SIG-M5 treated with dmso at 0.1 percent for 504 hours (cell line): ENCODE measurements around the gene GIMAP5.
"Not testable (repeated sequence)": the region's sequence is repeated elsewhere in the genome, so short reads cannot be mapped to it uniquely, and the experiment has no call there.

ENCODE experiments used
- DNase-seq: peaks from one replicate; lab custom pipeline; 2025; ENCODE audit not compliant: unreplicated experiment; lab: John Stamatoyannopoulos, UW

The GIMAP5 gene

DNA sequence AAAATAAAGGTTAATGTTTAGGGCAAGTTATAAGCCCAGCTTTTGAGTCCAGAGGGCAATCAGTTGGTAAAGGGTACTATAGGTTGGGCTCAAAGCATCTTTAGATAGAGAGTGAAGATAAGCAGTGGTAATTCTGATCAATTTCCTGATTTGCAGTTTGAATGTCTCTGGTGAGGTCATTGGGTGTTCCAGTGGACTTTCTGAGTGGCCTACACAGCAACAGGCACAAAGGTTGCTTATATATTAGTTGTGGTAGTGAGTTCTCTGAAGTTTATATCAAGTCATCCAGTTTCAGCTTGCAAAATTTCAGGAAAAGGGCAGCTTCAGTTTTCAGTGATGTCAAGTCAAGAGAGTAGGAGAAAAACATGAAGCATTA lies 29.1 kb downstream of the GIMAP5 start:
- DNase-seq, result no peak

DNA sequence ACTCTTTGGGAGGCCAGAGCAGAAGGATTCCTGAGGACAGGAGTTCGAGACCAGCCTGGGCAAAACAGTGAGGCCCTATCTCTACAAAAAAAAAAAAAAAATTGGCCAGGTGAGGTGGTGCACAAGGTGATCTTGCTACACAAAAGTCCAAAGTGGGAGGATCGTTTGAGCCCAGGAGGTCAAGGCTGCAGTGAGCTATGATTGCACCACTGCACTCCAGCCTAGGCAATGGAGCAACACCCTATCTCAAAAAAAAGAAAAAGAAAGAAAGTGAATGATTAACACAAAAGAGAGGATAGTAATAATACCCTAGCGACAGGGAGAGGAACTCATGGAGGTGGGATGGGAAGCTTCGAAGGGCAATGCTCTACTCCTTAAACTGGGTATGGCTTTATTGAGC lies 32.5 kb downstream of the GIMAP5 start:
- no peak for DNase-seq

DNA sequence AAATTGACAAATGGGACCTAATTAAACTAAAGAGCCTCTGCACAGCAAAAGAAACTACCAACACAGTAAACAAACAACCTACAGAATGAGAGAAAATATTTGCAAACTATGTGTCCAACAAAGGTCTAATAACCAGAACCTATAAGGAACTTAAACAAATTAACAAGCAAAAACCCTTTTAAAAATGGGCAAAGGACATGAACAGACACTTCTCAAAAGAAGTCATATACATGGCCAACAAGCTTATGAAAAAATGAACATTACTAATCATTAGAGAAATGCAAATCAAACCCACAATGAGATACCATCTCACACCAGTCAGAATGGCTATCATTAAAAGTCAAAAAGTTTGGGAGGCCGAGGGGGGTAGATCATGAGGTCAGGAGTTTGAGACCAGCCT lies 36.9 kb downstream of the GIMAP5 start:
- DNase-seq, result not testable (repeated sequence)

DNA sequence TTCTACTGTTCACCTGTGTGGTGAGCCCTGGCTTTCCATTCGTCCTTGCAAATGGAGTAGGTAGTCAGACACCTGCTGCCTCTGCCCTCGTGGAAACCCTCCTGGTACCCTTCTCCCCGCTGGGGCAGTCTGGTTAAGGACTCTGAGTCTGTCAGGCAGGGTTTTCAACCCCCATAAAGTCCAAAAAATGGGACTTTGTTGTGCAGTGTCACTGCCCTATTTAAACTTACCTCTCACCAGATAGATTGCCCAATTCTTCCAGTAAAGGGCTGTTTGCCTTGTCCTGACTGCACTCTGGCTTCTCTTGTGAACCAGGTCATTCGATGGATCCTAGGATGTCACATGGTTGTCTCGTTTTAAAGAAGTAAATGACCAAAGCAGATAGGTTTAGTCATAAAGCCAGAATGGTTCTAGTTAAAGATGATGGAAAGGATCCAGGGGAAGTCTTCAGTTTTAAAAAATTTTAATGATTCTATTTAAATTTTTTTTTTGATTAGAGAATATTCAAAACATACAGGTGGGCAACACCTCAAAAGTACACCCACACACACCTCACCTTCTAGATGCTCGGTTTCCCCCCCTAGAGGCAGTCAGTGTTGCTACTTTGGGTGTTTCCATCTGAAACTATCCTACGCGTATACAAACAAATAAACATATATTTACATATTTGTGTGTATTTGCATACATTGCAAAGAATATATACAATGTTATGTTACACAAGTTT lies 41.0 kb downstream of the GIMAP5 start:
- no peak for DNase-seq

DNA sequence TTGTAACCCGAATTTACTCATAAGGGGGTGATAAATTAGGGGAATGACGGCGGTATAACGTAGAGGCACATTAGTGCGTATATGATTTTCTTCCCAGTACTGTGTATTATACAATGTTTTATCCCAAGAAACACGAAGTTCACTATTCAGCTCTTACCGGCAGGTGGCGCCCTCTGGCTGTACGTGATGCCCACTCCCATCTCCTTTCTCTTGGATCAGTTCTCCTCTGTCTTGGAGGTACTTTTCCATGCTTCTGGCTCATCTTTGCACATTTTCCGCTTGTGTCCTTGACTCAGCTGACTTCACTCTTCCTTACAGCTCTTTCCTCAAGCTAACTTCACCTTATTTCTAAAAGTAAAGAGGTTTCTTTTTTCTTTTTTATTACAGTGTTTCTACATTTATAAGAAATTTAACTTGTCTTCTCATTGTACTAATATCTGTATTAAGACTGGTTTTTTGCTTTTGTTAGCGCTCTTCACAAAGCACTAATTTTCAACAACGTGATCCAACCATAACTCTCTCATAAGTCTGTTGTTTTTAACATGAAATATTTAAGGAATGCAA lies 41.6 kb downstream of the GIMAP5 start:
- DNase-seq, result peak; percentile 66

DNA sequence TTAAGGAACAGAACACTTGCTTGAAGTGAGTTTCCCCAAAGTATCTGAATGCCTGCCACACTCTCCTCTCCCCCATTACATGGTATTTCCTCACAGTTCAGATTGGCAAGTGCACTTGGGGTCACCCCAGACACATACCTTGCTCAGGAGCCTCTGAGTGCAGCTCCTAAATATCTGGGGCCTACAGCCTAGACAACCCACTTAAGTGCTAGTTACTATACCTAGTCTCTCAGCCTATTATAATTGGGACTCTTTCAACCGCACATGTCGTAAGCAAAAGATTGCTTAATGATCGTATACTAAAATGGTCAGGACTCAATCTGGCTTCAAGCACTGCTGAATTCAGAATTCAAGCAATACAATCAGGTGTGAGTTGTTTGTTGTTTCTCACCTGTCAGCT lies 43.1 kb downstream of the GIMAP5 start:
- peak; percentile 15 for DNase-seq

DNA sequence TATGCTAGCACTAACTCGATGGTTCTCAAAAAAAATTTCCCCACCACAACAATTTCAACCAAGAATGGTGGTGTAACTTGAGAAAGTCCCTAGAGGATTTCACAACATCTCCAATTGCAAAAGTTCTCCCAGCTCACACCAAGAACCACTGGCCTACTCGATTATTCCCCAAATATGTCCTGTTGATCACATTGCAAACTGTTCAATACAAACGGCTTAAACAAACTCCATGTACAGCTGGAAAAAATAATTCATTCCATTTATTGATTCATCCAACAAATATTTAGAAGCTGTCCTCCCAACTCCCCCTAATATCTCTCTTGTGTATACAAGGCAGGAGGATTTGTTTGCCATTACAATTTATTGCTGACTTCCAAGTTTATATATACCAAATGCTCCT lies 43.9 kb downstream of the GIMAP5 start:
- peak; percentile 34 for DNase-seq

DNA sequence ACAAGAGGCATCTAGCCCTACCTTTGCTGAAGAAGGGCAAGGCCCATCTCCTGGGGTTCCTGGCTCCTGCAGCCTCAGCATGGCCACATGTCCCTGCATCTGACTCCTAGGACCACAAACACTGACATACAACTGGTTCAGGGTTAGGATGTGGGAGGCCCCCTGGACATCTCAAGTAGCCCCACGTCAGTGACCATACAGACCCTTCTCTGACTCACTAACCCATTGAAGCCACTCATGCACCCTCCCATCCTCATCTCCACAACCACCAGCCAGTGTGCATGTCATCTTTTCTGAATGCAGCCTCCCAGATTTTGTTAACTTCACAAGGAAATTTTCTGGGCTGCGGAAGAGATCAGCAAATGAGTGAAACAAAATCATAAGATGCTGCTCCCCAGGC lies 44.7 kb downstream of the GIMAP5 start:
- DNase-seq, result no peak

DNA sequence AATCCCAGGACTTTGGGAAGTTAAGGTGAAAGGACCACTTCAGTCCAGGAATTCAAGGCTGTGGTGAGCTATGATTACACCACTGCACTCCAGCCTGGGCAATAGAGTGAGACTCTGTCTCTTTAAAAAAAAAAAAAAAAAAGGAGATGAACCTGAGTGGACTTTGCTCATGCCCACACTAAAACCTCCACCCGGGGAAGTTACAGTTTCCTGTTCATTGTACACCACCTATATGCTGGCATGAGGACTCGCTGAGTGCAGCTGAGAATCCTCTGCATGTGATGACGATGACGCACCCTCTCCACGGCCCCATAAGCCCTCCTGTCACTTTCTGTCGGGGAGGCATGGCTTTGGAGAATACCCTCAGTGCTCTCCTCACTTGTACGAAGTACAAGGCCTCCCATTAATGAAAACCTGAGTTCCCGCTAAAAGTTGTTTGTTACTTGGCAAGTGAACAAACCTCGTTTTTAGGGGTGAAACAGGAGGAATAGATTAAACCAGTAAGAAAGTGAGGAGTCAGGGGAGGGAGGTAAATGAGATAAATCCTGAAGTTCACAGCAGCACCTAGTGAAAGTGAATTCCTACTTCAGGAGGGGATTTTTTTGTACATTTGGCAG lies 47.0 kb downstream of the GIMAP5 start:
- DNase-seq, result no peak

DNA sequence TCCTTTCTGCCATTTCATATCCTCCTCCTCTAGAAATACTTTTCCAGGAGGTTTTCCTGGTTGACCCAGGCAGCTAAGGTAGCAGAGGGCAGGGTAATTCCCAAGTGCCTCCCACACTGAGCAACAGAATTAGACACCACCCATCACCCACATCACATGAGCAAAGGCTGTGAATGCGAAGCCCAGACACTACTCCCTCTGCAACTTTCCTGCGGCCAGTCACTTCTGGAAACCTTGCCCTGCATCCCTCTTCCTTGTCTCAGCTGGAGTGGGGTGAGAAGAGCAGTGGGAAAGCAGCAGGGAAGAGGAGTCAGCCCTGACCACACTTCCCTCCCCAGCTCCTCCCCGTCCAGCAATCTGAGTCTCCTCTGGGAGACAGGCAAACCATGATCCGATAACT lies 47.7 kb downstream of the GIMAP5 start:
- DNase-seq, result no peak

DNA sequence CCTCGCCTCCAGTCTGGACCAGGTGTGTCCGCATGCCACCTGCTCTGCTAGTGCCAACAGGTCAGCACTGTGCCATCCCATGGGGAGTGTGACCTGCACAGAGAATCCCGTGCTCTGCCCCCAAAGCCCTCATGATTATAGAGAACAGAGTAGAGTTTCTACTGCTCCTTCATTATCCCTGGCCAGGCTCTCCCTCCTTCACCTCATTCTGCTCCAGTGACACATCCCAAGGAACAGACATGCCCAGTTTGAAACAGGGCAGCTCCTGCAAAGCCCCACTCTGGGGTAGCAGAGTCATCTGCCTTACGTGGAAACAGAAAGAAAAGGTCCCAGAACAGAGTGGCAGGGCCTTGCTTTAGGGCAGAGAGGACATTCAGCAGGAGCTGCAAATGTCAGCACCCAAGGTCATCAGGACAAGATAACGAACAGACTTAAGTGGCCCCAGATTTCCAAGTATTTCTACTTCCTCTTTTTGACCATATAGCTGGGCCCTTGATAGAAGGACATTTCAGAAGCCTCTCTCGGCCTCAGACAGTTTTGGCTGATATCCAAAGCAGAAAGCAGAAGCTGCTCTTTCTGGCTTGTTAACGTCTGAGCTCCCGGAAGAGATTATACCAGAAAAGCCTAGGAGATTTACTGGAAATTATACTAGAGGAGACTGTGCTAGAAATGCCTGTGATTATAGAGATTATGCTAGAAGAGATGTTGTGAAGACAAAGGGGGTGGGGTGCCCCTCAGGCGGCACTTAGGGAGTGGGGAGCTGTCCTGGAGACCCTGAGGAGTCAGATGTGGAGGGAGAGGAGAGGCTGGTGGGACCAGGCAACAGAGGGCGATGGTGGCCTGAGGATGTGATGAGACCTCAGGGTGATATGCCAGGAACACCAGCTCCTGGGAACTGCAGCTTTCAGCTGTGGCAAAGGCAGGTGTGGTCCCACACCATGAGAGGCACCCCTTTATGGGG lies 50.4 kb downstream of the GIMAP5 start:
- peak; percentile 84 for DNase-seq

DNA sequence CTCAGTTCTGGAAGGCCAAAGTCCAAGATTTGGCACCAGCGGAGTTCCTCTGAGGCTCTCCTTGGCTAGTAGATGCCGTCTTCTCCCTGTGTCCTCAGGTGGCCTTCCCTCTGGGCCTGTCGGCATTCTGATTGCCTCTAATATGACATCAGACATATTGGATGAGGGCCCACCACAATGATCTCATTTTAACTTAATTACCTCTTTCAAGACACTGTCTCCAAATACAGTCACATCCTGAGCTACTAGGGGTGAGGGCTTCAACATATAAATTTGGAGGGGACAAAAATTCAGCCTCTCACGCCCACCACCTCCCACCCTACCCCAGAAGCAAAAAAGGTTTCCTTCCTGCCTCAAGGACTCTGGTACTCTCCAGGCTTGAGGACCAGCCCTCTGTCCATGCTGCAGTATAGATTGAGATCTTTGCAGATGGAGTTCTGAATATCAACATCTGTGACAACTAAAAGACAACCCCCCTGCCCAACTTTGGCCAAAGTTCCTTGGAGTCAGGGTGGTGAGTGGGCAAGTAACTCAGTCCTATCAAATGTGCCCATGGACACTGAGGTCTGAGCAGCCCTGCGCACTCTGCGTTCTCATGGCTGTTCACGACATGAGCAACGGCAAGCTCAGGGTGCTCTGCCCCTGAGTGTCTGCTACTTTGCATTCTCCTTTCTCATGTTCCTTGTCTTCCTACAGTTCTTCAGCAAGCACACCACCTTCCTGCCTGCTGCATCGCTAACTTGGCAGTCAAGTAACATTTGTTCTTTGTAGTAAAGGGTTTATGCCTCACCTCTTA lies 51.5 kb downstream of the GIMAP5 start:
- no peak for DNase-seq

DNA sequence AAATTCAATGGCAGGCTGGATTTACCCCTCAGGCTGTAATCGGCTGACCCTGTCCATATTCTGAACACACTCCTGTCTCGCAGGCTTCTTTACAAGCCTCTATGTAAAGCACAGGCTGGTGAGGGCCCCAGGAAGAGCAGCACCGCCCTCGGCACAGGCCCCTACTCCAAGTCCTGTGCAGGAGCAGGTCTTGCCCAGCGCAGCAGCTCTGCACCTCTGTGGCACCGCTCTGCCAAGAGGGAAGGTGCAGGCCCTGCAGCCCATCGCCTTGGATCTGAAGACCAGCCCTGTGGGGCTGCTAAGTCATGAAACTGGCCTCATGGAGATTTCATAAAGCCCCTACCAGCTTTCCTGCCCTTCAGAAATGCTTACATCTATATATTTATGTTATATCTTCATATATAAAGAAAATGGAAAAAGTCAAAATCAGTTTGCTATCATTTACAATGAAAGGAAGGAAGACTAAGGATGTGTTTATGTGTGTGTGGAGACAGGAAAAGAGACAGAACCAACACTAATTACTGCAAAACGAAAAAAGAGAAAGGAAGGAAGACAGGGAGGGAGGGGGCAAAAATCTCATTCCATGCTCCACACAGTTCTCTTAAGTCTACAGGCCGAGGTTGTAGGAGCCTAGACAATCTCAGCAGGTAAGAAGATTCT lies 53.3 kb downstream of the GIMAP5 start:
- no peak for DNase-seq

DNA sequence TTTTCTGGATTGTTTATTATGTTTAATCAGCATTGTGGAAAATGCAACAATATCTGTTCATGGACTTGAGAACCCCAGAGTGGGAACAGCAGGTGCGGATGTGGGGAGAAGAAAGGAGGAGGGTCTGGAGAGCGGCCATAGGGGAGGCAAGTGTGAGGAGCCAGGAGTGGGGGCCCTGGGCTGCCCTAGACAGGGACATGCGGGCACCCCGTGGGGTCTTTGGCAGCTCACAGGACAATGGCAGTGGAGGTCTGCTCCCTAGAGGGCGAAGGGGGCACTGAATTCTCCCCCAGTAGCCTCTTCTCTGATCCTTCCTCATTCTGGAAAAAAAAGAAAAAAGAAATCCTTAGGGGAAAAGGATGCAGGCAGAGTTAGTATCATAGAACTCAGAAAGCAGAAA lies 54.1 kb downstream of the GIMAP5 start:
- no peak for DNase-seq

DNA sequence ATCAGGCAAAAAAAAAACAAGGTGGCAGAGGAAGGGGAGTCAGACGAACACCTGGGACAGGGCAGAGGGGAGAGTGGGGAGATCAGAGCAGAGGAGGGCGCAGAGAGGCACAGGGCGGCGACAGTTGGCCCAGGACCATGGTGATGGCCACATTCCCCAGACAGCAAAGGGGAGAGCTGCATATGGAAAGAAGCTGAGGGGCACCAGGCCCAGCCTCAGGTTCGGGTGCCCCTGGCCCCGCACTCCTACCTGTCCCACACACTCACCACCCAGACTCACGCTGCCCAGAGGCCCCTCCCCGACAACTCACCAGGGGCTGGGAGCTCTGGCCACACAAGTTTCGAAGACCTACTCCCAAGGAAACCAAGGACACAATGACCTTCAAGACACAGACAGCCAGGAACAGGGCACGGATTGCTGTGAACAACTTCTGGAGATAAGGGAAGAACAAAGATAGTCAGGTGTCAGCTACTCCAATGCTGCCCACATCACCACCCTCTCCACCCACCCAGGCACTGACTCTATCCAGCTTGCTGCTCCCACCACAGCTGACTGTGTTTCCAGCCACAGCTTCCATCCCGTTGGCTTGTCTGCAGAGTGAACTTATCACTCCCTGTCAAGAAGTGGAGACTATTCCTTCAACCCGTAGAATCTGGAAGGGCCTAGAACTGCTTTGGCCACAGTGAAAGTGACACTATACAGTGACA lies 54.7 kb downstream of the GIMAP5 start:
- no peak for DNase-seq
